NCI-H1694 treated with DMSO at 0.1 percent for 48 hours (cell line): Measurements from ENCODE around the gene EXOC1.

Experiments
- DNase-seq: peaks from one replicate; lab custom pipeline; 2025; lab: John Stamatoyannopoulos, UW

EXOC1 gene

GRCh38 chr4:55851885-55852284, 1.6 kb upstream of the EXOC1 start:
- DNase-seq = no peak

- no peak for DNase-seq
These were observed 681 bp downstream of the EXOC1 start for GRCh38 chr4:55854129-55854528.

DNA sequence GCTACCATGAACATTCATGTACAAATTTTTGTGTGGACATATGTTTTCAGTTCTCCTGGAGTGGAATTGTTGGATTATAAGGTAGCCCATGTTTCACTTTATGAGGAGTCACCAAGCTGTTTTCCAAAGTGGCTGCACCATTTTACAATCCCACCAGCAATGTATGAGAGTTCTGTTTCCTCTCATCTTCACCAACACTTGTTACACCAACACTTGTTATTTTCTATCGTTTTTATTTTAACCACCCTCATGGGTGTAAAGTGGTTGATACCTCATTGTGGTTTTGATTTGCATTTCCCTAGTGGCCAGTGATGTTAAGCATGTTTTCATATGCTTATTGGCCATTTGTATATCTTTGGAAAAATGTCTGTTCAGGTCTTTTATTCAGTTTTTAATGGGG, 4.1 kb downstream of the EXOC1 start:
- DNase-seq = no peak

- DNase-seq = no peak
These were observed 6.3 kb downstream of the EXOC1 start for GRCh38 chr4:55859711-55860110.

DNA sequence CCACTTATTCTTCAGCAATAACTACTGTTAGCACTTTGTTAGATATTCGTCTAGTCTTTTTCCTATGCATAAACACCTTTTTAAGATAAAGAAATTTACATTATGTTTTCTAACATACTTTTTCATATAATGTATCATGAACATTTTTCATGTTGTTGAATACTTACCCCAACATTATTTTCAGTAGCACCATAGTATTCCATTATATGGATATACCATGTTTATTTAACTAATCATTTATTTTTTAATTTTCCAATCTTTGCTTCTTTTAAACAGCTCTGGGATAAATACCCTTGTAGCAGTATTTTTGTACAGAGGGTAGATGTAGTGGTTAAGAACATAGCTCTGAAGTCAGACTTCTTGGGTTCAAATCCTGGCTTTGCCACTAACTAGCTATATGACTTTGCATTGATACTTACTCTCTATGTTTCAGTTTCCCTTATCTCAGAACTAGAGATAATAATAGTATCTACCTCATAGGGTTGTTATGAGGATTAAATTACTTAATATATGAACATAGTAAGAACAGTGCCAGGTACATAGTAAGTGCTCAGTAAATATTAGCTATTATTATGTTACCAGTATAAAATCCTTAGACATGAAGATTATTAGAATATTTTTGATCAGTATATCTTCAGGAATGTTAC, 11.3 kb downstream of the EXOC1 start:
- no peak for DNase-seq

GRCh38 chr4:55865228-55865806, 11.9 kb downstream of the EXOC1 start:
- no peak for DNase-seq

GRCh38 chr4:55866290-55866907, 13.0 kb downstream of the EXOC1 start:
- DNase-seq = no peak

GRCh38 chr4:55866973-55867574, 13.6 kb downstream of the EXOC1 start:
- peak; percentile 64 for DNase-seq

DNA sequence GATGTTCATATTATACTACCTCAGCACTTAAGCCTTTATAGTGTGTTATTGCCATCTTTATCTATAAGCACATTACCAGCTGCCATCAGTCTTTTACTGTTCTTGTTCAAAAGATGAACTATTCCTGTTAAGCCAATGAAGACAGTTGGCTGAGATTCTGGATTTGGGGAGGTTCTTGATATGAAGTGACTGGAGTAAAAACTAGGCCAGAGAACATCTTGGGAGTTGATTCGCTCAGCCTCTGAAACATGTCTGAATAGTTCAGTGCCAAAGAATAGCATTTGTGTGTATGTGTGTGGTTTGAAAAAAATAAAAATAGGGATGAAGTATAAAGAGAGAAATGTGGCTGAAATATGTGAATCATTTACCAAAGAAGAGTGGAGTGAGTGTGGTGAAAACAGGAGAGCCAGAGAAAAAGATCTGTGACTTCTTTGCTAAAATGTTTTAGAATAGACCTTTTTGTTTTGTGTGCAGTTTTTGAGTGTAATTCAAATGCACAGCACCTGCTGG, 15.2 kb downstream of the EXOC1 start:
- no peak for DNase-seq

- DNase-seq = no peak
These were observed 17.9 kb downstream of the EXOC1 start for GRCh38 chr4:55871299-55871800.

DNA sequence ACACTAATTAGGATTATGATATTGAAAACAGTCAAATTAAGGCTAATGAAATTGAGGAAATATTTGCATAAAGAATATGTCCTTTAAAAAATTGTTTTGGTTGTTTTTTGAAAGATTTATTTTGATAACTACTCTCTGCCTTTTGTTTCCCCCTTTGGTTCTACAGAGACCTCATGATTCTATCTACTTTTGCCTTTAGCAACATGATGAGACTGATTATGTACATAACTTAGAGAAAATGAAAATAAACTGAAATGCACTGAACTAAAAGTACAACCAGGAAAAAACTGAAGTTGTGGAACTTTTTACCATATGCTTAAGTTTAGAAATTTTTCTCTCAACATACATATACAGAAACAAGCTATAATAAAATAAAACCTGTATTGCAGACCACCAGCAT, 21.4 kb downstream of the EXOC1 start:
- no peak for DNase-seq

DNA sequence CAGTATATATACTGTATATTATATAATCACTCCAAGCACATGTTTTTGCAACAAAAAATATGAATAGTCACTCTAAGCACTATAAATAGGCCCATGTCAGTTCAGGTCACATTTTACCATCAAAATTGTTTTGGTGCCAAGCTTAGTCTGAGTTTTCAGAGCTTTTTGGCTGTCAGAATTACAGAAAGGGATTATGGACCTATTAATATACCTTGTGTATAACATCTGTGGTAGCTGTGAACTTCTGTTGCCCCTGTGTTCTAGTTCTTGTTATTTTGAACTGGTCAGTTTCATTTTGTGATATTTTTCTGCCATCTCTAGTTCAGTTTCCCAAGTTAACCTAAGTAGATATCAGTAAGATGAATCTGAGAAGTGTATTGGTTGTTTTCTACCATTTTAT, 22.9 kb downstream of the EXOC1 start:
- no peak for DNase-seq

DNA sequence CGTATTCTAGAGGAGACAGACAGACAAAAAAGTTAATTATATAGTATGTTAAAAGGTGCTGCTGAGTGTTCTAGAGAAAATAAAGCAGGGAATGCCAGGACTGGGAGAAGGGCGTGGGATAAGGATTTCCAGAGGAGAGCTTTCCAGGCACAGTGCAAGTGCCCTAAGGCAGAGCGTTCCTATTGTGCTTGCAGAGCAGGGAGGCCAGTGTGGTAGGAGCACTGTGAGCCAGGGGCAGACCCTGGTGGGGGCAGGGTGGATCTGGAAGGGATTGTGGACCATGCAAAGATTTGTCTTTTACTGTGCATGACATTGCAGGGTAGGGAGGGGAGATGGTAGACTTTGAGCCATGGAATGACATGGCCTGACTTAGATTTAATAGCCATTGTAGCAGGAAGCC, 25.8 kb downstream of the EXOC1 start:
- DNase-seq = no peak

DNA sequence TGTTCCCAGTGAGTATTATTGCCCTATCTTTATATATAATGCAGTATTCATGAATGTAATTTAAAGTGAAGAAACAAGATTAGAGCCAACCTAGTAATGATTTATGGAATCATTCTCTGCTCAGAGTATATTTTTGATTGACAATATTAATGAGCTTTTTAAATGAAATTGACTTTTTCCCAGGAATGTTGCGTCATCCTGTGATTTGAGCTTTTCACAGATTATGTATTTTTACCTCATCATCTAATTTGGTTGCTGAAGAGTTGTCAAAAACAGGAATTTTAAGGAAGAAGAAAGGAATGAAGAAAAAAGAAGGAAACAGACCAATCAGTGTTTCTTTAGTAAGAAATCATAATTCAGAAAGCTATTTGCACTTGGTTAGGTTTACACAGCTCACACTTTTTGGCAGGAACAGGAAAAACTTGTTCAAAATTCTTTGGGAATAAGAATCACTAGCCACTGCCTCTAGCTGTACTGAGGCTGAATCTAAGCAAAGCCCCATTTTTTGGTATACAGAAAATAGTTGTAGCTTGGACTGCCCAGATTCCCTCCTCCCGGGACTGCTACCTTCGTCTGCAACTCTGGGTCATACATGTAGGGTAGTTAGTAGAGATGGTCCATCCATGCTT, 27.3 kb downstream of the EXOC1 start:
- no peak for DNase-seq

DNA sequence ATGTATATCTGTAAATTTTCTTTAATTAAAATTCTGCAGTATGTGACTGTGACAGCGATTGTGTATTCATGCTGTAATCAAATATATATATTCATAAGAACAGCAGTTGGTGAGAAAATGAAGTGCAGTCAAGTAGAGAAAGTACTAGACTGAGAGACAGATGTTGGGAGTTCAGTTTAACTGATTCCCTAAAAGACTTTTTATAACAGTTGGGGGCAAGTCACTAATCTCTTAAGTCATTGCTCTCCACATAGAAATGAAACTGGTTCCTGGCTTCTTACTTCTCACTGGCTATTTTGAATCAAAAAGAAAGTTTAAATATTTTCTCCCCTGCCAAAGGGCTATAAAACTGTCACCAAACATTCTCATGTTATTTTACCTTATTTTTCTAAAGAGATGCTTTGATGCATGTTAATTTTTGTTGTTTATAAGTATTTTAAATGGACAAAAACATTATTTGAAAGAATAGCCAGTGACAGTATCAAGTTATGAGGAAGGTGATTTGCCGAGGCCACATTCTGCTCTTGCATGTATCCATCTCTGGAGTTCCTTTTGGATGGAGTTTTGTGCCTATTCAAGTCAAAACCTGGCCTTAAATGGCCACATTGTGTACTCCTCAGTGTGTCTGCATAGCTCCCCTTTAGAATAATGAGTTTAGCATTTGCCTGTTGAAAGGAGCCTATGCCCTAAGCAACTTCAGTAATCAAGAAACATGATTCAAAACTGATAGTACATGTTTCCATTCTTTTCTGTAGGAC, 30.8 kb downstream of the EXOC1 start:
- peak; percentile 5 for DNase-seq

- no peak for DNase-seq
These were observed 31.4 kb downstream of the EXOC1 start for GRCh38 chr4:55884851-55885219.

GRCh38 chr4:55887594-55887993, 34.1 kb downstream of the EXOC1 start:
- no peak for DNase-seq

GRCh38 chr4:55892156-55892555, 38.7 kb downstream of the EXOC1 start:
- DNase-seq = no peak

DNA sequence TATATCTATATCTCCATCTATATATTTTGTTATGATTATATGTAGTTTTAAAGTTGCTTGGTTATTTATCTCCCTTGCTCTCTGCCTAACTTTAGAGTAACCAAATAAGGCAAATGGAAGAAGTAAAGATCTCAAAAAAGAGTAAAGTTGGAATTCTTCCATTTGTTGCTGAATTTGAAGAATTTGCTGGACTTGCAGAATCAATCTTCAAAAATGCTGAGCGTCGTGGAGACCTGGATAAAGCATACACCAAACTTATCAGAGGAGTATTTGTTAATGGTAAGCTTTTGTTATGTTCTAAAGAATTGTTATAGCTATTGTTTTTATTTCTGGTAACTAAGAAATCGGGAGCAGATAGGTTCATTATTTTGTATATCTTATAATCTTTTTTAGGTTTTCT, 43.2 kb downstream of the EXOC1 start:
- DNase-seq = no peak

DNA sequence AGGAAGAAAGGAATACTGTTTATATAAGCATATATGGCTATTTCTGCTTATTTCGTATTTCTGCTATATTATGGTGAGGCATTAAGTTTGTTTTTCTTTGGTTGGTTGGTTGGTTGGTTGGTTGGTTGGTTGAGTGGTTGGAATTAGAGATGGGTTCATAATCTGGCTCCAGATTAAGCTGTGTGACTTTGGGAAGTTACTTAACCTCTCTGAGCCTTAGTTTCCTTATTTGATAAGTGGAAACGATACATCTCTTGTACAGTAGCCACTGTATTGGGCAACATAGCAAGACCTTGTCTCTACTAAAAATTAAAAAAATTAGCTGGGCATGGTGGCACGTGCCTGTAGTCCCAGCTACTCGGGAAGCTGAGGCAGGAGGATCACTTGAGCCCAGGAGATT, 49.2 kb downstream of the EXOC1 start:
- no peak for DNase-seq

DNA sequence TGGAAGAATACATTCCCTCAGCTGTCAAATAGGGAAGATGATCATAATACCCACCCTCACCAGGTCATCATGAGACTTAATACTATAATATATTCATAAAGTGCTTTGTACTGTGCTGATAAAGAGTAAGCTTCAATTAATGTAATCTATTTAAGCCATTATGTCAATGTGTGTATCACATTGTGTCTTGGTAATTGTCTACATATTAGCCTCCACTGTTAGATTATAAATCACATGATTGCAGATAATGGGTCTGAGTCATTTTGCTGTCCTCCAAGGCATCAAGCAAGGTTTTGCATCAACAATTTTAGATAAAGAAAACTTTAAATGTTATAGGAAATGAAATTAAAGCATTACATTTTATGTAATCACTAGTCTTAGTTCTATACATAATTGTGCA, 50.1 kb downstream of the EXOC1 start:
- DNase-seq = no peak

- no peak for DNase-seq
These were observed 51.1 kb downstream of the EXOC1 start for GRCh38 chr4:55904576-55904975.
